Smooth muscle cell (in vitro differentiated cells): ENCODE results near the gene RAD51B. TPM values are rescaled to one million over a fixed set of nuclear protein-coding genes. Genes with fewer than 3 reads are reported as not detected.
A peak's percentile ranks its signal among the peaks of the same experiment; 100 is the strongest.

Experiments
- DNase-seq: peaks from one replicate; lab custom pipeline; 2025; ENCODE audit not compliant: unreplicated experiment; lab: John Stamatoyannopoulos, UW
- H2AFZ ChIP-seq: fragments of 200-600 bp; sonication (generic); 2 replicates; pipeline ENCODE4 v1.6.0; 2016; ENCODE audit warnings: antibody characterized with exemption, low read depth, mild to moderate bottlenecking
- H3F3A ChIP-seq: fragments of 200-600 bp; sonication (generic); 2 replicates; pipeline ENCODE4 v1.6.0; 2017; ENCODE audit warnings: antibody characterized with exemption, low read depth
- H3K27ac ChIP-seq: fragments of 200-600 bp; sonication (generic); 2 replicates; pipeline ENCODE4 v1.5.1; 2016; ENCODE audit warnings: low read depth, mild to moderate bottlenecking
- H3K27me3 ChIP-seq: fragments of 200-600 bp; sonication (generic); 2 replicates; pipeline ENCODE4 v1.6.1; 2016; ENCODE audit warnings: low read depth, mild to moderate bottlenecking
- H3K36me3 ChIP-seq: fragments of 200-600 bp; sonication (generic); 2 replicates; pipeline ENCODE4 v1.5.1; 2016; ENCODE audit warnings: low read depth
- H3K4me1 ChIP-seq: fragments of 200-600 bp; sonication (generic); 2 replicates; pipeline ENCODE4 v1.5.1; 2016; ENCODE audit warnings: low read depth
- H3K4me2 ChIP-seq: fragments of 200-600 bp; sonication (generic); 2 replicates; pipeline ENCODE4 v1.6.0; 2016; ENCODE audit warnings: mild to moderate bottlenecking
- H3K4me3 ChIP-seq: fragments of 200-600 bp; sonication (generic); 2 replicates; pipeline ENCODE4 v1.5.1; 2016; ENCODE audit warnings: mild to moderate bottlenecking
- H3K79me2 ChIP-seq: fragments of 200-600 bp; sonication (generic); 2 replicates; pipeline ENCODE4 v1.6.0; 2016; ENCODE audit warnings: low read depth, mild to moderate bottlenecking
- H3K9ac ChIP-seq: fragments of 200-600 bp; sonication (generic); 2 replicates; pipeline ENCODE4 v1.6.0; 2016; ENCODE audit warnings: low read depth
- H3K9me3 ChIP-seq: fragments of 200-600 bp; sonication (generic); replicated peaks from 2 replicates; pipeline ENCODE4 v1.5.1; 2016; ENCODE audit warnings: low read depth
- H4K20me1 ChIP-seq: fragments of 200-600 bp; sonication (generic); 2 replicates; pipeline ENCODE4 v1.6.0; 2016; ENCODE audit warnings: low read depth
- WGBS: methylation state at CpG from one replicate; pipeline ENCODE4 v1.1.7; 2016; ENCODE audit warnings: low lambda C conversion rate; 5-methylcytosine and 5-hydroxymethylcytosine counted together
- polyA plus RNA-seq: library from polyadenylated mRNA; unstranded; fragments of >200 nt; fragmentation: Nextera tagmentation; extraction: Ambion mirVana; gene quantifications from 2 replicates; pipeline ENCODE4 v1.2.1, GENCODE V29; 2016
- total RNA-seq: library from RNA; depleted of rRNA; stranded (reverse); fragments of >200 nt; gene quantifications from 2 replicates; pipeline ENCODE4 v1.2.3, GENCODE V29; 2014
- TF ChIP-seq, protein P1 (sequence below): fragments of 200-600 bp; sonication (generic); IDR thresholded peaks from 2 replicates; pipeline ENCODE4 v1.5.1; 2017; ENCODE audit warnings: borderline replicate concordance, mild to moderate bottlenecking, antibody characterized with exemption; ENCODE audit not compliant: insufficient read depth, poor library complexity, severe bottlenecking

RAD51B gene
- total and polyA plus RNA-seq, 2 experiments from 2014 or later: 4.6 to 5.3 TPM

DNA sequence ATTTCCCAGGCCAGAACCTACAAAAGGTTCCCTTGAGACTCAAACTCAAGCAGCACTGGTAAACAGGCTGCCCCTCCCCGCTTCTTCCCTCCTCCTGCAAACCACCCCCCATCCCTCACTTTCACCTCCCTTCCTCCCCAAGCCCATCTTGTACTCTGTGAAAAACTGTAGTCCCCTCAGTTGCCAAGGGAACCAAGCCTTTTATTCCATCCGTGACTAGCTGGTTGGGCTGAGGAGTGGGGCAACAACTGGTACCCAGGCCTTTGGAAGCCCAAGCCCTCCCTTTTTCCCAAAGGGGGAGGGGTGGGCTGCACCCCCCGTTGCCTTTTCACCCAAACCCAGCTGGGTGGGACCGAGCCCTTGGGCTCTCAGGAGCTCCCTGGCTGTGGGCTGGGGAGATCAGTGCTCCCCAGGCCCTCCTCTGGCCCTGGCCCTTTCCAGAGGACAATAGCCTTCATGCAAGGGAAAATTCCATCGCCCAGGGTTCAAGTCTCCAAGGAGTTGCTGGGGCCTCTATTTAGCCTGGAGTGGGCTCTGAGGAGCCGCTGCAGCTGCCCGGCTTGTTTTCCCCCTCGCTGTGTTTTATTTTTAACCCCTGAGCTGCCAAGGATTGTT is 911.3 kb downstream of the RAD51B start:
- Histone ChIP-seq H3K27me3 (no peaks in the 10 kb centered on the region), H3K9me3 (no peaks in the 10 kb centered on the region), H3K9ac (no peak overlapping the region), H3K27ac (no peak overlapping the region), H3K4me2 (no peak overlapping the region), H3K4me3 (no peak overlapping the region), H4K20me1 (no peaks in the 10 kb centered on the region), H3F3A (peaks cover 8% of the 10 kb centered on the region), H3K36me3 (no peaks in the 10 kb centered on the region), H3K4me1 (peaks cover 28% of the 10 kb centered on the region), H2AFZ (no peak overlapping the region), H3K79me2 (no peaks in the 10 kb centered on the region)
- no peak for DNase-seq
- 36% methylated on average over 7 of the region's 8 CpGs for WGBS
- TF ChIP-seq, protein P1, sequence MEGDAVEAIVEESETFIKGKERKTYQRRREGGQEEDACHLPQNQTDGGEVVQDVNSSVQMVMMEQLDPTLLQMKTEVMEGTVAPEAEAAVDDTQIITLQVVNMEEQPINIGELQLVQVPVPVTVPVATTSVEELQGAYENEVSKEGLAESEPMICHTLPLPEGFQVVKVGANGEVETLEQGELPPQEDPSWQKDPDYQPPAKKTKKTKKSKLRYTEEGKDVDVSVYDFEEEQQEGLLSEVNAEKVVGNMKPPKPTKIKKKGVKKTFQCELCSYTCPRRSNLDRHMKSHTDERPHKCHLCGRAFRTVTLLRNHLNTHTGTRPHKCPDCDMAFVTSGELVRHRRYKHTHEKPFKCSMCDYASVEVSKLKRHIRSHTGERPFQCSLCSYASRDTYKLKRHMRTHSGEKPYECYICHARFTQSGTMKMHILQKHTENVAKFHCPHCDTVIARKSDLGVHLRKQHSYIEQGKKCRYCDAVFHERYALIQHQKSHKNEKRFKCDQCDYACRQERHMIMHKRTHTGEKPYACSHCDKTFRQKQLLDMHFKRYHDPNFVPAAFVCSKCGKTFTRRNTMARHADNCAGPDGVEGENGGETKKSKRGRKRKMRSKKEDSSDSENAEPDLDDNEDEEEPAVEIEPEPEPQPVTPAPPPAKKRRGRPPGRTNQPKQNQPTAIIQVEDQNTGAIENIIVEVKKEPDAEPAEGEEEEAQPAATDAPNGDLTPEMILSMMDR: no peak

DNA sequence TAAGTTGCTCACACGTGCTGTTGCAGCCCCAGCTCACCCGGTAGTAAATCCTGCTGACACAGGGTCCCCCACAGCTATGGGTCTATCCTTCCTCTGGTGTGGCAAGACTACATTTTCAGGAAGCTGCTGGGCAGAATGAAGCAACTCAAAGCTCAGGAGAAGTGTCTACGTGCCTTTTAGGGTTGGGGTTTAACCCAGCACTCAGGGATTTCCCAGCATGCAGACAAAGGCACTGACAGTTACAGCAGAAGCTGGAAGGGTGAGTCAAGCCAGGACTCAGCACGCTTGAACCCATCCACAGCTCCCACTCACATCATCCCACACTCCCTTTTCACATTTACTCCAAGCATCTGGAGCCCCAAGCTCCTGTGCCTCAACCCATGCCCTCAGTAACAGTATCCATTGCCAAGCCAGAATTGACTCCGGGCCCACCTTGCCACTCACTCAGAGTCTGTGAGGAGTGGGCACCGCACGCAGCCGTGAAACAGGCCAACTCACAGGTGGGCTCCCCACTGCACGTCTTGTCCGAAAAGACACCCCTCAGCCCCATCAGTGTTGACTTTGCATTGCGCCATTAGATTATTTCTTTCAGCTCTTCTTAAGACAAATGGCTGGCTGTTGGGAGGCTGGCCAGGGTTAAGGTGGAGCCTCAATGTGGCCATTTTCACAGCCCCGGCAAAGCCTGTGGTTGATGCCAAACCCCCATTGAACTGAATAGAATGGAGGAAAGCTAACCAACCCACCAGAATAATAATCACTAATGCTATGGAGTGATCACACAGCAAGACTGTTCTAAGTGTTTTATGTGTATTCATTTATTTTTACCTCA is 913.7 kb downstream of the RAD51B start:
- Histone ChIP-seq H2AFZ (peak overlapping the region; percentile 61), H3K9ac (no peak overlapping the region), H4K20me1 (no peaks in the 10 kb centered on the region), H3K79me2 (no peaks in the 10 kb centered on the region), H3F3A (peaks cover 4% of the 10 kb centered on the region), H3K4me3 (no peak overlapping the region), H3K36me3 (no peaks in the 10 kb centered on the region), H3K27ac (peak overlapping the region; percentile 48), H3K4me1 (peaks cover 38% of the 10 kb centered on the region), H3K9me3 (no peaks in the 10 kb centered on the region), H3K27me3 (no peaks in the 10 kb centered on the region), H3K4me2 (peak overlapping the region; percentile 31)
- TF ChIP-seq, protein P1: no peak
- WGBS: 69% methylated on average over 12 of the region's 12 CpGs
- DNase-seq: no peak

DNA sequence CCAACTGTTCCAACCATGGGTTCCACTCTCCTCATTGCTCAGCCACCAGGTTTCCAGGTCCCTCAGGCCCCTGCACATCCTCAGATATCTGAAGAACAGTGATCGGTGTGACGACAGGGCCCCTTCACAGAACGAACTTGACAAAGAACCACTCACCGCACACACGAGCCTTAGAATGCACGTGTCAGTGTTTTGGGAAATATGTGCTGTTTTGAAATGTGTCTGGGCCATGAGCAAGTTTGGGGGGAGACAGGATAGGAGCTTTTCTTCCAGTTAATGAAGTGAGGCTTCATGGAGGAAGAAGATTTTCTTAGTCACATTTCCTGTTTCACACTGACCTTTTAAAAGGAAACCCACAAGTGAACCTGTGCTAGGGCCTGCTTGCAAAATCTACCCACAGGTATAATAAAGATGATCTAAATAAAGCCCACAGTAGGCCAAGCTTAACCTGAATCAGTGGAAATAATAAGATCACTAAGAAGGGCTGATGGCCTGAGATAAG is 914.7 kb downstream of the RAD51B start:
- WGBS: 60% methylated on average over 6 of the region's 6 CpGs
- Histone ChIP-seq H3K4me2 (no peak overlapping the region), H3F3A (peaks cover 4% of the 10 kb centered on the region), H4K20me1 (no peaks in the 10 kb centered on the region), H3K9ac (no peak overlapping the region), H3K9me3 (no peaks in the 10 kb centered on the region), H3K4me1 (peaks cover 38% of the 10 kb centered on the region), H2AFZ (no peak overlapping the region), H3K27me3 (no peaks in the 10 kb centered on the region), H3K4me3 (no peak overlapping the region), H3K79me2 (no peaks in the 10 kb centered on the region), H3K27ac (peak overlapping the region; percentile 48), H3K36me3 (no peaks in the 10 kb centered on the region)
- TF ChIP-seq, protein P1: no peak
- DNase-seq: no peak
